DMS 273 treated with DMSO at 0.1 percent for 48 hours (cell line): ENCODE results near the gene PDLIM1.
"Not testable (repeated sequence)": the region's sequence is repeated elsewhere in the genome, so short reads cannot be mapped to it uniquely, and the experiment has no call there.

Experiments used
- DNase-seq: peaks from one replicate; lab custom pipeline; 2025; lab: John Stamatoyannopoulos, UW

PDLIM1 gene

DNA sequence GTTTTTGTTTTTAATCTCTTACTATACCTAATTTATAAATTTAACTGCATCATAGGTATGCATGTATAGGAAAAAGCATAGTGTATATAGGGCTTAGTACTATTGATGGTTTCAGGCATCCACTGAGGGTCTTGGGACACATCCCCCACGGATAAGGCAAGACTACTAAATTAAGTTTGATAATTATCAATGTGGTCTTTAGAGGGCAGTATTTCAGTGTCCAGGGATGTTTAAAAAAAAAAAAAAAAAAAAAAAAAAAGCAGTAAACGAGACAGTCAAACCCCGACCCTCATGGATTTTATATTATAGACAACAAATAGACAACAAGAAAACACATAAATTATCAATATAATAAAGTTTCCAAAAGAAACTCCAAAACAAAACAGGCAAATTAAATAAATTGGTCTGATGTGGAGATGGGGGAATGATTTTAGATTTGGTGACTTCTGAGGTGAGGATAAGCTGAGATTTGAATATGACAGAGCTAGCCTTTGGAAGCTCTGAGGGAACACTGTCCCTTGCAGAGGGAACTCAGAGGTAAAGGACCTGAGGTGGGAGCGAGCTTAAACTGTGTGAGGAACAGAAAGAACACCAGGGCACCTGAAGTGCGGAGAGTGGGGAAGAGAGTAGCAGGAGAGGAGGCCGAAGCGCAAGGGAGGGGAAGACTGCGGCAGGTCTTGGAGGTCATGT lies 82.0 kb downstream of the PDLIM1 start:
- DNase-seq: no peak

DNA sequence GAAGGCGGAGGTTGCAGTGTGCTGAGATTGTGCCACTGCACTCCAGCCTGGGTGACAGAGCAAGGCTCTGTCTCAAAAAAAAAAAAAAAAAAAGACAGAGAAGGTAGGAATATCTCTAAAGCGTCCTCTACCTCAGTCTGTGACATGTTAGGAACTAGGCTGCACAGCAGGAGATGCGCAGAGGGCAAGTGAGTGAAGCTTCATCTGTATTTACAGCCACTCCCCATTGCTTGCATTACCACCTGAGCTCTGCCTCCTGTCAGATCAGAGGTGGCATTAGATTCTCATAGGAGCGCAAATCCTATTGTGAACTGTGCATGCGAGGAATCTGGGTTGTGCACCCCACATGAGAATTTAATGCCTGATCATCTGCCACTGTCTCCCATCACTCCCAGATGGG lies 87.9 kb downstream of the PDLIM1 start:
- not testable (repeated sequence) for DNase-seq

DNA sequence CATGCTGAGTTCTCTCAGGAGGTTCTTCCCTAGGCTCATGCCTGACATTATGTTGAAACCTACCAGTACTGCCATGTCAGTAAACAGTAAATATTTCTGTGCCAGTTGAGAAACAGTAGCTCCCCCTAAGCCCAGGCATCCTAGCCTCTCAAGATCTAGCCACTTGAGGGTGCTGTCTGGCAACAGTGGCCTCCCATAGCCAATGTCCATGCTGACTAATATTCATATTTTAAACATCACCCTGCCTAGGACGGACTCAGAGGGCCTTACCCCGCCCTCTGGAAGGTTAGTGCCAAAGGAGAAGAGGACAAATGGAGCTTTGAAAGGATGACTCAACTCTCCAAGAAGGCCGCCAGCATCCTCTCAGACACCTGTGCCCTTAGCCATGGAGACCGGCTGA lies 89.1 kb downstream of the PDLIM1 start:
- no peak for DNase-seq

DNA sequence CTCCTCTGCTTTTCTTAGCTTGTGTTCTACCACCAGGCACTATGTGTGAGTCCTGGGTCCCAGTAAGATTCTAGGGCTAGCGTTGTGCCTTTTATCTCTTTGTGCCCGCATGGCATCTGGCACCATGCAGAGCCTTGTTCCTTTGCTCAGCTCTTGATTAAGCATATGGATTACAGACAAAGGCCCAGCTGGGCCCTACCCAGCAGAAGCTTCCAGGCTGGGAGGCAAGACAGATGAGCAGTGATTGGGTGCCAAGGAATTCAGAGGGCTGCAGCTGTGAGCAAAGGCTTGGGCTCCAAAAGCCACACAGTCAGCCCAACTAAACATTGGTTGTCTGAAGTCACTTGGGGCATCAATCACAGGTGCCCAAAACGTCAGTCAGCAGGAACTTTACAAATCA lies 94.8 kb downstream of the PDLIM1 start:
- no peak for DNase-seq

DNA sequence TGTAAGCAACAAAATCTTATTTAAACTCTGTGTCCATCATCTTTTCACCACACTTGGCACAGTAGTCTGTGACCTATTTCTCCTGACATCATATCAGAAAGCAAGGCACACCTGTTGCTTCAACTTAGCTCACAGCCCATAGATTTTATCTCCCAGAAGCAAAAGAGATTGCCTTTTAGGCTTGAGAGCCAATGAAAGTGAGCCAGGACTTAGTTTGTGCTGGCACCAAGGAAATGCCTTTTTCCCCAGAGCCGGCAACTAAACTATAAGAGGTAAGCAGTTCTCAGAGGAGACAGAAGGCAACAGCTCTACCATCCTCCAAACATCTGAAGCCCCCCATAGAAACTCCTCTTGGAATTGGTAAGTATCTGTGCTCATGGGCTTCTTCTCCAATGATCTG lies 96.9 kb downstream of the PDLIM1 start, which contains the start of gene ACSM6:
TSS of gene ACSM6 (plus strand) at position 295 of the 400 bp plus-strand sequence. CDS start 248 bp downstream, outside the sequence.
- DNase-seq: no peak

DNA sequence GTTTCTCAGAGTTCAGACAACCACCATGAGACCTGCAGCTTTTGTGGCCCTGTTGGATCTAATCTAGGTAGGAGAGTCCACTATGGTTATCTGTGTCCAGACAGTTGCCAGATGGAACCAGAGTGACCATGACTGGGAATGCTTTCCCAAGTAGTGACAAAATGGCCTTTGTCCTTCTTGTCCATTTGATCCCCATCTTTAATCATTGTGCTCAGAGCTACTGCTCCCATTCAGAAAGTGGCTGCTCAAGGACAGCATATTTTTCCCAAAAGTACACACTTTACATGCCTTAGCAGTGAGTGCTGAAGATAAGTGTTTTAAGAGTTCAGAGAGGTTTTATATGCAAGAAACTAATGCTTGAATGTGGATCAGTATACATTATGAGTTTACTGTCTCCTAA lies 102.2 kb downstream of the PDLIM1 start:
- no peak for DNase-seq

DNA sequence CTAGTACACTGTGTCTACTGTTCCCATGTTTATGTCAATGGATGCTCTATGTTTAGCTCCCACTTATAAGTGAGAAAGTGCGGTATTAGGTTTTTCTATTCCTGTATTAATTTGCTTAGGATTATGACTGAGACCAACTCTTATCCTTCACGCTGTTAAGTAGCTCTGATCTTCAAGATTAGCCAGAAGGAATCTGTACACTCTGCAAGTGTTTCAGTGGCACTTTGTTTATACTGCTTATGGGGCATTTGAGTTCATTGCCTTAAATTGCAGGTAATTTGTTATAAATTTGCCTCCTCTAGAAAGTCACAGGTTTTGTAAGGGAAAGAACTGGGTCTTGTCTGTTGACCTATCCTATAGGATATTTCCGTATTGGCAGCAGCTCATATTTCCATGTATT lies 103.2 kb downstream of the PDLIM1 start:
- DNase-seq: no peak
